HTR-8/SVneo (cell line): ENCODE measurements around the gene PDGFD.

Experiments
- DNase-seq: peaks from one replicate; pipeline ENCODE4 v3.0.0; 2011; ENCODE audit warnings: low spot score, mixed read lengths; ENCODE audit not compliant: insufficient read length
- FAIRE-seq: peaks from 2 replicates; lab custom pipeline; 2011; peaks lifted over from hg19 to GRCh38; lab: Jason Lieb, UNC

The PDGFD gene

GRCh38 chr11:103970701-103971249 is 193.2 kb downstream of the PDGFD start:
- no peak for DNase-seq
- FAIRE-seq, result no peak

- FAIRE-seq, result no peak
- DNase-seq, result no peak
These were observed 195.3 kb downstream of the PDGFD start for GRCh38 chr11:103968685-103969084.

GRCh38 chr11:103967985-103968384 is 196.0 kb downstream of the PDGFD start:
- DNase-seq, result no peak
- no peak for FAIRE-seq

- no peak for DNase-seq
- no peak for FAIRE-seq
These were observed 199.6 kb downstream of the PDGFD start for GRCh38 chr11:103964390-103964789.

GRCh38 chr11:103963648-103964047 is 200.3 kb downstream of the PDGFD start:
- DNase-seq, result no peak
- FAIRE-seq, result no peak

GRCh38 chr11:103961010-103961409 is 202.9 kb downstream of the PDGFD start:
- no peak for FAIRE-seq
- no peak for DNase-seq

GRCh38 chr11:103960108-103960507 is 203.8 kb downstream of the PDGFD start:
- DNase-seq (no peak), FAIRE-seq (no peak)

- DNase-seq, result no peak
- FAIRE-seq, result peak; percentile 4
These were observed 204.5 kb downstream of the PDGFD start for GRCh38 chr11:103959279-103959942.

- no peak for DNase-seq
- no peak for FAIRE-seq
These were observed 205.3 kb downstream of the PDGFD start for GRCh38 chr11:103958475-103959215.

- no peak for DNase-seq
- FAIRE-seq, result no peak
These were observed 210.0 kb downstream of the PDGFD start for GRCh38 chr11:103953797-103954486.

GRCh38 chr11:103949781-103950180 is 214.2 kb downstream of the PDGFD start:
- DNase-seq (no peak), FAIRE-seq (no peak)

GRCh38 chr11:103948187-103948763 is 215.7 kb downstream of the PDGFD start:
- DNase-seq, result no peak
- FAIRE-seq, result no peak

GRCh38 chr11:103947546-103947919 is 216.4 kb downstream of the PDGFD start:
- DNase-seq, result no peak
- no peak for FAIRE-seq

GRCh38 chr11:103946793-103947545 is 217.0 kb downstream of the PDGFD start:
- DNase-seq (no peak), FAIRE-seq (no peak)

GRCh38 chr11:103944251-103944940 is 219.6 kb downstream of the PDGFD start:
- DNase-seq (no peak), FAIRE-seq (no peak)

- FAIRE-seq, result no peak
- no peak for DNase-seq
These were observed 221.3 kb downstream of the PDGFD start for GRCh38 chr11:103942646-103943045.

- DNase-seq (no peak), FAIRE-seq (no peak)
These were observed 223.4 kb downstream of the PDGFD start for GRCh38 chr11:103940551-103940950.

- DNase-seq (no peak), FAIRE-seq (no peak)
These were observed 224.3 kb downstream of the PDGFD start for GRCh38 chr11:103939694-103940093.

- FAIRE-seq (no peak), DNase-seq (no peak)
These were observed 227.9 kb downstream of the PDGFD start for GRCh38 chr11:103936059-103936458.
